NCI-H146 treated with DMSO at 0.1 percent for 48 hours (cell line): ENCODE results near the gene ZNF138.

ENCODE experiments used
- DNase-seq: peaks from one replicate; lab custom pipeline; 2025; ENCODE audit not compliant: unreplicated experiment; lab: John Stamatoyannopoulos, UW

Gene ZNF138

GRCh38 chr7:64874562-64875250 is 80.5 kb downstream of the ZNF138 start:
- DNase-seq = no peak

- no peak for DNase-seq
Observed at GRCh38 chr7:64875258-64875657, 81.0 kb downstream of the ZNF138 start.

- no peak for DNase-seq
Observed at GRCh38 chr7:64875658-64876406, 81.6 kb downstream of the ZNF138 start.

DNA sequence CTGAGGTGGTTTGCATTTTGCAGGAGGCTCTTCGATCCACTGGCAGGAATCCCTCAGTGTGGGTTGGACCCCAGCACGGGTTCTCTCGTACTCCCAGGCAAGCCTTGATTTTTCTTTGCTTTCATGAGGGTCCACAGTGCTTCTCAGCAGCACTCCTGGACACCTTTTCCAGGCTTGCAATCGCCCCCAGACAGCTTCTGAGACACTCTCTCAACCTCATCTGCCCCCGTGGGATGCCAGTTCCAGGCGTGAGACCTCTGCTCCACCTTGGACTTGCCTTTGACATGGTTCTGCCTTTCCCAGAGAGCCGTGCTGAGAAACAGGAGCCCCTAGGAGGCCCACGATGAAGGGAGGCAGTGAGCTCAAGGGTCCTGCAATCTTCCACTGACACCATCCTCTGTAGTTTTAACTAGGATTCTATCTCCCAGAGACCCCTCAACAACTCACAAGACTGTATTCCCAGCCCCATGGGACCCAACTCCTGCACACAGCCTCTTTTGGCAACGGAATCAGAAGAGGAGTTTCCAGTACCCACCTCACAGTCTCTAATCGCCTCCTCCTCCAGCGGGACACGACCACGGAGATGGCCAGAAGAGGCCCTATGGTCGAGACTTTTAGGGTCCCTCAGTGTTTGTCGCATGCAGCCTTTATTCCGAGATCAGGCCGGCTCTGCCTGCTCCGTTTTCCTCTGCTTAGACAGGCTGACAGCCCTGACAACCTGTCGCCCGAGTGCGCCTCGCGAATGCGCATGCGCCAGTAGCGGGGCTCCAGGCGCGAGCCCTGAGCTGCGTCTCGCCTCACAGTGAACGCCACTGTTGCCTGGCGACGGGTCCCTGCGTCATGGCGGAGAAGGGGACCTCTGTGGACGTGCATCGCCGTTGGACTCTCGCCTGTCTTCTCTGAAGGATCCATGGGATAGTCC is 82.8 kb downstream of the ZNF138 start:
- peak; percentile 55 for DNase-seq

DNA sequence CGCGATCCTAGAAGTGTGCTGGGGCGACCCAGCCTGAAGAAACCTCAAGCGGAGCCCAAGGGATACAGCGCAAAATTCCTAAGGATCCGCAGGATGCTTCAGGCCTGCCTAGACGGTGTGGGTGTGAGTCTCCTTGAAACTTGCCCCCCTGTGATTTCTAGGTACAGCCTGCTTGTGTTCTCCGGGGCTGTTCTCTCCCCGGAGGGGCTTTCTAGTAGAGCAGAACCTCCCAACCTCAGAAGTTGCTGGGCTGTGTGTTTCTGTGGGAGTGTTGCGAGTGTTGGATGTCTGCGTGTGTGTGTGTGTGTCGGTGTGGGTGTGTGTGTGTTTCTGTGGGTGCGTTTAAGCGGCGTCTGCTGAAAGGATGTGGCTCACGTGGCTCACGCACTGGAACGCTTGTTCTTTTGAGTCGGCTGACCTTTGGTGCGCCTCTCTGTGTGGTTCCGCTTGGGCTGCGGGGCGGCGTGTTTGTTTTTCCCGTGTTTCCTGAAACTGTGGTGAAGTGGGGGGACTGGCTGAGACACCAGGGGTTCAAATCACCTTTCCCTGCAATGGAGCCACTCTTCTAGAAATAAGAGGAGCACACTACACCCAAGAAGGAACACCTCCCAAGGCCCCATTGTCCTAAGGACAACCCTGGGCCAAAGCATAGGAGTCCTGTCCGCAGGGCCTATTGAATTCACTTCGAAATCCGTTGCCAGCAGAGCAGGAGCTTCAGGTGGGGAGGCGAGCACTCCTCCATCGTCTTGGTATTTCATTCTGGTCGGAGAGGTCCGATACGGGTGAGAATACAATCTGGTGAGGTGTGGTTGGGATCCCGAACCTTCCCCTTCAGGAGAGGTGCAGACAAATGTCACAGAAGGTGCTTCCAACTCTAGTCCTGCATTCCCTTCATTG is 83.7 kb downstream of the ZNF138 start:
- peak; percentile 55 for DNase-seq

DNA sequence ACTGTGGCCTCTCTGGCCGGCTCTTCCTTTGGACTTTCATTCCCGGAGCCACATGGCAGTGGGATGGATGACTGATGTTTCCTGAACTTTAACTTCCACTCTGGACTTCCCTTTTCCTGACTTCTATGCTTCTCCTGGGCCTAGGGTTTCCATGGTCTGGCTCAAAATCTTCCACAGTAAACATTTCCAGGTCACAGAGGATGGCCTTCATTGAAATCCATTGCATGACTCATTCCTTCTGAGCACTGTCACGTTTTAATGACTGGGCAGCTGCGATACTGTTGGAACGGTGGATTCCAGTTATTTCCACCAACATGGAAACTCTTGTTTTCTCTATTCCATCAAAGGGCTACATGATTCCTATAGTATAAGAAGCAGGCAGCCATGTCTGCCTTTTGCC is 84.5 kb downstream of the ZNF138 start:
- DNase-seq = no peak

DNA sequence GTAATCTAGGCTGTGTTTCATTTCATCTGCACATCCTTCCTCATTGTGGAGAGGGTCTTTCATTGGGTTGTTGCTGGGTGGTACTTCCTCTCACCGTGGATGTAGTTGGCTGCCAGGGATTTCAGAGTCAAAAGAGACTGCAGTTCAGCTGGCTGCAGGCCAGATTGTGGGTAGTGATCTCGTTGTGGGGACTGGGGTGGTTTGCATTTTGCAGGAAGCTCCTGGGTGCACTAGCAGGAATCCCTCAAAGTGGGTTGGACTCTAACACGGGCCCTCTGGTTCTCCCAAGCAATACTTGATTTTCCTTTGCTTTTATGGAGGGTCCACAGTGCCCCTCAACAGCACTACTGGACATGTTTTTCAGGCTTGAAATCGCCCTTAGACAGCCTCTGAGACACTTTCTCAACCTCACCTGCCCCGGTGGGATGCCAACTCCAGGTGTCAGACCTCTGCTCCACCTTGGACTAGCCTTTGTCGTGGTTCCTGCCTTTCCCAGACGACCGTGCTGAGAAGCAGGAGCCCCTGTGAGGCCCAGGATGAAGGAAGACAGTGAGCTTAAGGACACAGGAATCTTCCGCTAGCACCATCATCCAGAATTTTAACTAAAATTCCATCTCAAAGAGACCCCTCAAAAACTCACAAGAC is 85.0 kb downstream of the ZNF138 start:
- DNase-seq = no peak

- no peak for DNase-seq
Observed at GRCh38 chr7:64879800-64880199, 85.6 kb downstream of the ZNF138 start.

DNA sequence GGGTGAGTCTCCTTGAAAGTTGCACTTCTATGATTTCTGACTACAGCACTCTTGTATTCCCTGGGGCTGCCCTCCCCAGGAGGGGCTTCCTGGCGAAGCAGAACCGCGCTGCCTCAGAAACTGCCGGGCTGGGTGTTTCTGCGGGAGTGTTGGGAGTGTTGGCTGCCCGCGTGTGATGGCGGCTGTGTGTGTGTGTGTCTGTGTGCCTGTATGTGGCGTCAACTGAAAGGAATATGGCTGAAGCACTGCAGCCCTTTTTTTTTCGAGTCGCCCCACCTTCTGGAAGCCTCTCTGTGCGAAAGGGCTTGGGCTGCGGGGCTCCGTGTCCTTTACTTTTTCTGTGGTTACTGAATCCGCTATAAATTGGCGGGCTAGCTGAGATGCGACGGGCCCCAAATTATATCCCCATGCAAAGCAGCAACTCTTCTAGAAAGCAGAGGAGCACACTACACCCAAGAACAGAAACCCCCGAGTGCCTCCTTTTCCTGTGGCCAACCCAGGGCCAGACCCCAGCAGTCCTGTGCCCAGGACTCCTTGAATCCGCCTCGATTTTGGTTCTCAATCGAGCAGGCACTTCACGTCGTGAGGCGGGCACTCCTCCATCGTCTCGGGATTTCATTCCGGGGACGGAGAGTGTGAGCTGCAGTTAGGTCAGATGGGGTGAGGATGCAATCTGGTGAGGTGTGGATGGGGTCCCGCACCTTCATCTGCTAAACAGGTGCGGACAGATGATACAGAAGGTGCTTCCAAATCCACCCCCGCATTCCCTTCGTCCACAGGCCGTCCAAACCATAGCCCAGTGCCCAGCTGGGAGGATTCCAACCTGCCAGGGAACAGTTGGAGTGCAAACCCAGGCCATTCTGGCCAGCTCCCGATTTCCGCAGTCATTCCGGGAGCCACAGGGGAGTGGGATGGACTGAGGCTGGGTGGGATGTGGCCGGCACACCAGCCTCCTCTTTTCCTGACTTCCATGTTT is 86.4 kb downstream of the ZNF138 start:
- no peak for DNase-seq

- no peak for DNase-seq
Observed at GRCh38 chr7:64881461-64882287, 87.4 kb downstream of the ZNF138 start.

GRCh38 chr7:64882341-64883112 is 88.3 kb downstream of the ZNF138 start:
- DNase-seq = no peak
